ENCODE results near the gene SV2C.
"Not testable (repeated sequence)": the region's sequence is repeated elsewhere in the genome, so short reads cannot be mapped to it uniquely, and the experiment has no call there.

The SV2C gene

GRCh38 chr5:76334574-76334973, 251.4 kb downstream of the SV2C start:
- no peak for DNase-seq (ENCODE audit: low read depth in 1 of 2, low spot score in 1 of 2)

GRCh38 chr5:76335451-76335850, 252.3 kb downstream of the SV2C start:
- DNase-seq (ENCODE audit: low read depth in 1 of 2, low spot score in 1 of 2): not testable (repeated sequence)

DNA sequence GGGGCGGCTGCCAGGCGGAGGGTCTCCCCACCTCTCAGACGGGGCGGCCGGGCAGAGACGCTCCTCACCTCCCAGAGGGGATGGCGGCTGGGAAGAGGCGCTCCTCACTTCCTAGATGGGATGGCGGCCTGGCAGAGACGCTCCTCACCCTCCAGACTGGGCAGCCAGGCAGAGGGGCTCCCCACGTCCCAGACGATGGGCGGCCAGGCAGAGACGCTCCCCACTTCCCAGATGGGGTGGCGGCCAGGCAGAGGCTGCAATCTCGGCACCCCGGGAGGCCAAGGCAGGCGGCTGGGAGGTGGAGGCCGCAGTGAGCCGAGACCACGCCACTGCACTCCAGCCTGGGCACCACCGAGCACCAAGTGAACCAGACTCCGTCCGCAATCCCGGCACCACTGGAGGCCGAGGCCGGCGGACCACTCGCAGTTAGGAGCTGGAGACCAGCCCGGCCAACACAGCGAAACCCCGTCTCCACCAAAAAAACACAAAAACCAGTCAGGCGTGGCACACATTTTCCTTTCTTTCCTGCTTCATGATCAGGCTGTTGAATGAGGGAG, 253.1 kb downstream of the SV2C start:
- not testable (repeated sequence) for DNase-seq (ENCODE audit: low read depth in 1 of 2, low spot score in 1 of 2)

DNA sequence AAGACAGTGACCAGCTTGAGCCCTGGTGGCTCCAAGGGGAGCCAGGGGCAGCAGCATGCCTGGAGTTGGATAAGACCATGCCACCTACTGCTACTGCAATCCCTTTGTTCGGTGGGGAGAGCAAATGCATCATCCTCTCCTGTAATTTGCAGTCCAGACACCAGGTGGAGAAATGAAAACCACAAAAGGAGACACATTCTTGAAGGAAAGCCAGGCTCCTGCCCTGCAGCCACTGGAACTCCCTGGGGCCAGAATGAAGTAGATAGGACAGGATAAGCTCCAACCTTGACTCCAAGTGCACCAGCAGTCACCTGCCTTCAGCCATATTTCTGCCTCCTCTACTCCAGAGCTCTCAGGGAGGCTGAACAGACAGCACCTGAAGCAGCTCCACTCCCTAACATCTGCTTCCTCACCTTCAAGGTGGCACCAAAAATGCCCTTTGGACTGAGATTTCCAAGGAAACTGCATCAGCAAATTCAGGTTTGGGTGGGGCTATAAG, 254.8 kb downstream of the SV2C start:
- DNase-seq (ENCODE audit: low read depth in 1 of 2, low spot score in 1 of 2): no peak

GRCh38 chr5:76339919-76340318, 256.7 kb downstream of the SV2C start:
- DNase-seq (ENCODE audit: low read depth in 1 of 2, low spot score in 1 of 2): no peak

GRCh38 chr5:76341651-76342334, 258.6 kb downstream of the SV2C start:
- no peak for DNase-seq (ENCODE audit: low read depth in 1 of 2, low spot score in 1 of 2)

- DNase-seq (ENCODE audit: low read depth in 1 of 2, low spot score in 1 of 2): no peak
Measured at GRCh38 chr5:76342474-76342873, 259.3 kb downstream of the SV2C start.

DNA sequence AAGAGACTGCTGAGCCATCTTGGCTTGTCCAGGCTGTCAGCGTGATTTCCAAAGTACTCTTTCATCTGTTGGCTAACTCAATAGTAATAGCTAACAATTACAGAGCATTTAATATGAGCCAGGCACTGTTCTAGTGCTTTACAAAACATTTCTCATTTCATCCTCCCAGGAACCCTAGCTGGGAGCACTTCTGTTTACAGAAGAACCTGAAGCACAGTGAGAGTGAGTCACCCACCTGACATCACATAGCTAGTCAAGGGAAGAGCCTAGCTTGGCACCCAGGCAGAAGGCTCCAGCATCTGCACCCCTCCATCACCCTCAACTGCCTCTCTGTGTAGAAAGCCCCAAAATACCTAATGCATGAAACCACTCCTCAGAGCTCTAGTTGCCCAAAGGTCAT, 262.4 kb downstream of the SV2C start:
- no peak for DNase-seq (ENCODE audit: low read depth in 1 of 2, low spot score in 1 of 2)

DNA sequence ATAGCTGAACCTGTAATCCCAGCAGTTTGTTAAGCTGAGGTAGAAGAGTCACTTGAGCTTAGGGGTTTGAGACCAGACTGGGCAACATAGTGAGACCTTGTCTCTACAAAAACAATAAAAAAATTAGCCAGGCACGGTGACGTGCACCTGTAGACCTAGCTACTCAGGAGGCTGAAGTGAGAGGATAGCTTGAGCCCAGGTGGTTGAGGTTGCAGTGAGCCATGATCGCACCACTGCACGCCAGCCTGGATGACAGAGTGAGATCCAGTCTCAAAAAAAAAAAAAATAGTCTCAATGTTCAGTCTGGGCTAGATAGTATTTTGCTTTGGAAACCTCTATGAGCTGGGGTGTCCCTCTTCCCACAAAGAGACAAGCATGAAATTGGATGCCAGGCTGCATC, 268.0 kb downstream of the SV2C start:
- no peak for DNase-seq (ENCODE audit: low read depth in 1 of 2, low spot score in 1 of 2)

DNA sequence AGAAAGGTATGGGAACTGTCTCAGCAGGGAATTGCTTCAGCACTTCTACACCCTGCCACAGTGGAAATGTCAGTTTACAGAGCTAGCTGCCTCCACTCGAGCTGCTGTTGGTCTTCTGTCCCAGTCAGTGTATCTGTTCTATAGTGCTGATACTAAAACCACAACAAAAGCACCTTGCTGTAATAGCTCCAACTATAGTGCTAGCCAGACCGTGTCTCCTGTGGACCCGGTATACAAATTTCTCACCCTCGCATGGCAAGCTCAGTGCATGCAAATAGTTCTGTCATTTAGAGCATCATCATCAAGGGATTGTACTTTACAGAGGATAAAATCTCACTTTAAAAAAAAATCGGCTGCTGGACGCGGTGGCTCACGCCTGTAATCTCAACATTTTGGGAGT, 268.4 kb downstream of the SV2C start:
- DNase-seq (ENCODE audit: low read depth in 1 of 2, low spot score in 1 of 2): no peak

GRCh38 chr5:76356887-76357286, 273.7 kb downstream of the SV2C start:
- no peak for DNase-seq (ENCODE audit: low read depth in 1 of 2, low spot score in 1 of 2)

GRCh38 chr5:76363352-76364225, 280.4 kb downstream of the SV2C start:
- no peak for DNase-seq (ENCODE audit: low read depth in 1 of 2, low spot score in 1 of 2)

GRCh38 chr5:76364226-76364589, 281.0 kb downstream of the SV2C start:
- DNase-seq (ENCODE audit: low read depth in 1 of 2, low spot score in 1 of 2): no peak

- DNase-seq (ENCODE audit: low read depth in 1 of 2, low spot score in 1 of 2): no peak
Measured at GRCh38 chr5:76365561-76365960, 282.4 kb downstream of the SV2C start.

- DNase-seq (ENCODE audit: low read depth in 1 of 2, low spot score in 1 of 2): no peak
Measured at GRCh38 chr5:76366596-76366995, 283.4 kb downstream of the SV2C start.

DNA sequence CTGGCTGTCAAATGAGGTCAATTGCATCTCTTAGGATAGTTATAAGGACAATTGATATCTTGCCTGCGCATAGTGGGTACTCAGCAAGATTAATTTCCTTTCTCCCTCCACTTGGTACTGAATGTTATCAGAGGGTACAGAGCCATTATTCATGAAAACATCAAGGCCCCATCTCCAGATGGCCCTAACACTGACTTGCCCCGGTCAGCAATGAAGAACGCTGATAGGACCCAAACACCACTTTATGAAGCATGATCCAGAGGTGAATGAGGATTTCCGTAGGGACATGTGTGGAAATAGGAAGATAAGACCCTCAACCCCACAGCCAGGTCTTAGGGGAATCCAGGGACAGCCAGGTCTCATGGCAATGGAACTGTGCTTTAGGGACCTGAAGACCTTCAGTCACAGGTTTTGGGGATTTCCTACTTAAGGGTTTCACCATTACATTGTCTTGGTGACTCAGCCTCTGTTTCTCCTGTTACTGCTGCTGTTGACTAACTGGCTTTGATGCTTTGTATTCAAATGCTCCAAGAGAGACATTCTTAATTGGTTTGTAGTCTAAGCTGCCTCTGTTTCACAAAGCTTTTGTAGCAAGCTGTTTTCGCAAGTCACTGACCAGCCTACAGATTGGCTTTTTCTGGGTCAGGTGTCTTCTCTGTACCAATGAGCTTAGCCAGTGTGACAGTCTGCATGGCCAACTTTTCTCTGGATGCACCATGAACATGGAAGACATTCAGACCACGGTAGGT, 284.6 kb downstream of the SV2C start:
- DNase-seq (ENCODE audit: low read depth in 1 of 2, low spot score in 1 of 2): no peak

GRCh38 chr5:76368941-76369340, 285.8 kb downstream of the SV2C start:
- DNase-seq (ENCODE audit: low read depth in 1 of 2, low spot score in 1 of 2): no peak

GRCh38 chr5:76369668-76370067, 286.5 kb downstream of the SV2C start:
- DNase-seq (ENCODE audit: low read depth in 1 of 2, low spot score in 1 of 2): not testable (repeated sequence)

DNA sequence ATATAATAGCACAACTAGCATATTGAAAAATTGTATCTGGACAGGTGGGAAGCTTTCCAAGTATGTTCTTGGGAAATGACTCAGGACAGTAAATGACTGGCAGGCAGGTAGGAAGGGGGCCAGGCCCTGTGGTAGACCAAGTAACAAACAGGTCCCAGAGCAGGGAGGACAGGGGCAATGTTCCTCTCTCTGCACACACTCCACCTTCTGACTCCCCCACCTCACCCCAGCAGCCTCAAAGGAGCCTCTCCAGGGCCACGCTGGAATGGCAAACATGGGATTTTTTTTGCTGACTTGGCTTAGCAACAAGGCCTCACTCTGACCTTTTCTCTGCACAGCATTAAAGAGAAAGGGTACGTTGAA, 288.8 kb downstream of the SV2C start:
- no peak for DNase-seq (ENCODE audit: low read depth in 1 of 2, low spot score in 1 of 2)

DNA sequence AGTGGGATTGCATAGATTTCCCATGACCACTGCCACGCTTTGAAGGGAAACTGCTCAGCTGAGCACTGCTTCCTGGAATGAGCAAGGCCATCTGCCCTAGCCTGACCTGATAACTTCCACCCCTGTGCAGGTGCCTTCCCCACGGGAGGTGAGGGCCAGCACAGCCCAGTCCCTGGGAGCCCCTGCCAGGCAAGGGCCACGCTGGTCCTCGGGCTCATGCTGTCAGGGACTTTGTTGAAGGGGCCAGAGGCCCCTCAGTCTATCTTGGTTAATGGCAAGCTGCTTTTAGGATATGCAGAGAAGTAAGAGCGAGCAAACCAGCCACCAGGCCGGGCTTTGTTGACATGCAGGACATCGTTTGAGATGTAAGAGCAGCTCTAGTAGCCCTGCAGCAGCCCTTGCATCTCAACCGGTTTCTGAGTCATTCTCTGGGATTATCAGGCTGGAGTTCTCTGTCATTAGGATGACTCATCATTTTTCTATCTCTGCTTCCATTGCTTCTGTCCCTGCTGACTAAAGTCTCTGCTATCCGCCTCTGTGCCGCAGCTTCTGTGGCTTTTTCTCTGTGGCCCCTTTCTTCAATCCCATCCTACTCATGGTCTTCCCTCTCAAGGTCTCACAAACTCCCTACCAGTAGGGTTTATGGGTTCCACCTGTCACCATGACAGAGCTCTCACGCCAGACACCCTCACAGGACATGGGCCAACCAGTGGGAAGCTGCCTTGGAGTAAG, 289.3 kb downstream of the SV2C start:
- no peak for DNase-seq (ENCODE audit: low read depth in 1 of 2, low spot score in 1 of 2)

Data from activated T-helper 1 cell treated with anti-CD3 and anti-CD28 coated beads, Interleukin-2, amount 50 U/mL, for 16 hours (primary cell).